ENCODE results near the gene SLC9A9. TPM values are rescaled to one million over a fixed set of nuclear protein-coding genes. Genes with fewer than 3 reads are reported as not detected.

Gene SLC9A9
- total and polyA plus RNA-seq, 2 donors (not counting 1 experiment from before 2014, with no cell fraction given): 14.3 to 74.0 TPM

- Histone ChIP-seq H3K79me2 (ENCODE audit: control insufficient read depth, insufficient read depth, low read length) (no peaks in the 10 kb centered on the region), H3K9ac (ENCODE audit: insufficient read depth, low read length) (no peak overlapping the region), H3K27me3 (ENCODE audit: control insufficient read depth, insufficient read depth, low read length) (no peaks in the 10 kb centered on the region), H2AFZ (ENCODE audit: low read length) (no peak overlapping the region), H4K20me1 (ENCODE audit: control insufficient read depth, extremely low read depth, insufficient read depth, low read length) (no peaks in the 10 kb centered on the region), H3K4me3 (replicated peaks in 1 of 4; ENCODE audit: control extremely low read depth in 1 of 4, insufficient read depth in 1 of 4, low read depth in 3 of 4, low read length in 4 of 4) (no peak overlapping the region), H3K36me3 (ENCODE audit: control insufficient read depth, insufficient read depth, low read length) (no peaks in the 10 kb centered on the region), H3K4me1 (ENCODE audit: control insufficient read depth, extremely low read depth, insufficient read depth, low read length) (no peaks in the 10 kb centered on the region), H3K4me2 (ENCODE audit: extremely low read depth, insufficient read depth, low read length) (no peak overlapping the region), H3K9me3 (ENCODE audit: control insufficient read depth, insufficient read depth, low read depth, low read length) (no peaks in the 10 kb centered on the region), H3K27ac (ENCODE audit: insufficient read depth, low read length) (no peak overlapping the region)
- TF ChIP-seq CTCF (conservative IDR thresholded peaks at IDR 0.05 in 1 of 2, IDR thresholded peaks at IDR 0.05 in 1 of 2; ENCODE audit: low read depth in 1 of 2, low read length in 2 of 2): no peak
- no peak for TF ChIP-seq EZH2 (IDR thresholded peaks at IDR 0.05; ENCODE audit: low read length, missing control alignments)
- DNase-seq (ENCODE audit: low read depth in 2 of 2): no peak
Measured at GRCh38 chr3:143396790-143397189, 451.5 kb downstream of the SLC9A9 start.

- TF ChIP-seq CTCF (conservative IDR thresholded peaks at IDR 0.05 in 1 of 2, IDR thresholded peaks at IDR 0.05 in 1 of 2; ENCODE audit: low read depth in 1 of 2, low read length in 2 of 2) (no peak), EZH2 (IDR thresholded peaks at IDR 0.05; ENCODE audit: low read length, missing control alignments) (no peak)
- no peak overlapping the region for H2AFZ ChIP-seq (ENCODE audit: low read length)
- no peaks in the 10 kb centered on the region for H4K20me1 ChIP-seq (ENCODE audit: control insufficient read depth, extremely low read depth, insufficient read depth, low read length)
- DNase-seq (ENCODE audit: low read depth in 2 of 2): no peak
- H3K4me3 ChIP-seq (replicated peaks in 1 of 4; ENCODE audit: control extremely low read depth in 1 of 4, insufficient read depth in 1 of 4, low read depth in 3 of 4, low read length in 4 of 4): no peak overlapping the region
- no peaks in the 10 kb centered on the region for H3K9me3 ChIP-seq (ENCODE audit: control insufficient read depth, insufficient read depth, low read depth, low read length)
- no peaks in the 10 kb centered on the region for H3K27me3 ChIP-seq (ENCODE audit: control insufficient read depth, insufficient read depth, low read length)
- no peaks in the 10 kb centered on the region for H3K4me1 ChIP-seq (ENCODE audit: control insufficient read depth, extremely low read depth, insufficient read depth, low read length)
- no peaks in the 10 kb centered on the region for H3K79me2 ChIP-seq (ENCODE audit: control insufficient read depth, insufficient read depth, low read length)
- no peak overlapping the region for H3K27ac ChIP-seq (ENCODE audit: insufficient read depth, low read length)
- no peak overlapping the region for H3K4me2 ChIP-seq (ENCODE audit: extremely low read depth, insufficient read depth, low read length)
- no peaks in the 10 kb centered on the region for H3K36me3 ChIP-seq (ENCODE audit: control insufficient read depth, insufficient read depth, low read length)
- H3K9ac ChIP-seq (ENCODE audit: insufficient read depth, low read length): no peak overlapping the region
Measured at GRCh38 chr3:143389388-143389787, 458.9 kb downstream of the SLC9A9 start.

GRCh38 chr3:143387425-143387824, 460.8 kb downstream of the SLC9A9 start:
- no peak for TF ChIP-seq CTCF (conservative IDR thresholded peaks at IDR 0.05 in 1 of 2, IDR thresholded peaks at IDR 0.05 in 1 of 2; ENCODE audit: low read depth in 1 of 2, low read length in 2 of 2)
- TF ChIP-seq EZH2 (IDR thresholded peaks at IDR 0.05; ENCODE audit: low read length, missing control alignments): no peak

More at GRCh38 chr3:143387425-143387824, 460.8 kb downstream of the SLC9A9 start:
- no peaks in the 10 kb centered on the region for H4K20me1 ChIP-seq (ENCODE audit: control insufficient read depth, extremely low read depth, insufficient read depth, low read length)
- no peaks in the 10 kb centered on the region for H3K36me3 ChIP-seq (ENCODE audit: control insufficient read depth, insufficient read depth, low read length)
- H3K4me3 ChIP-seq (replicated peaks in 1 of 4; ENCODE audit: control extremely low read depth in 1 of 4, insufficient read depth in 1 of 4, low read depth in 3 of 4, low read length in 4 of 4): no peak overlapping the region
- no peaks in the 10 kb centered on the region for H3K27me3 ChIP-seq (ENCODE audit: control insufficient read depth, insufficient read depth, low read length)
- no peak overlapping the region for H3K4me2 ChIP-seq (ENCODE audit: extremely low read depth, insufficient read depth, low read length)
- H3K9ac ChIP-seq (ENCODE audit: insufficient read depth, low read length): no peak overlapping the region
- H3K9me3 ChIP-seq (ENCODE audit: control insufficient read depth, insufficient read depth, low read depth, low read length): no peaks in the 10 kb centered on the region
- H3K79me2 ChIP-seq (ENCODE audit: control insufficient read depth, insufficient read depth, low read length): no peaks in the 10 kb centered on the region
- H2AFZ ChIP-seq (ENCODE audit: low read length): no peak overlapping the region
- DNase-seq (ENCODE audit: low read depth in 2 of 2): no peak
- H3K4me1 ChIP-seq (ENCODE audit: control insufficient read depth, extremely low read depth, insufficient read depth, low read length): no peaks in the 10 kb centered on the region
- no peak overlapping the region for H3K27ac ChIP-seq (ENCODE audit: insufficient read depth, low read length)

All from fibroblast of lung (primary cell).